Right renal cortex interstitium (tissue), 3 donors: Measurements from ENCODE around the gene NXPE3. TPM values are rescaled to one million over a fixed set of nuclear protein-coding genes. Genes with fewer than 3 reads are reported as not detected.

ENCODE experiments used
- DNase-seq, 3 donors: peaks; one replicate each; pipeline ENCODE4 v3.0.0-alpha.2; 2013; ENCODE audit warnings: low read depth in 3 of 3, low spot score in 2 of 3
- polyA plus RNA-seq, 3 donors: library from polyadenylated mRNA; unstranded; fragments of 120-200 nt; gene quantifications; one replicate each; pipeline ENCODE4 v1.2.1, GENCODE V29; 2013; ENCODE audit not compliant: insufficient read length in 3 of 3

Gene NXPE3
- polyA plus RNA-seq, 3 donors = 6.7 to 8.2 (median 6.8) TPM

DNA sequence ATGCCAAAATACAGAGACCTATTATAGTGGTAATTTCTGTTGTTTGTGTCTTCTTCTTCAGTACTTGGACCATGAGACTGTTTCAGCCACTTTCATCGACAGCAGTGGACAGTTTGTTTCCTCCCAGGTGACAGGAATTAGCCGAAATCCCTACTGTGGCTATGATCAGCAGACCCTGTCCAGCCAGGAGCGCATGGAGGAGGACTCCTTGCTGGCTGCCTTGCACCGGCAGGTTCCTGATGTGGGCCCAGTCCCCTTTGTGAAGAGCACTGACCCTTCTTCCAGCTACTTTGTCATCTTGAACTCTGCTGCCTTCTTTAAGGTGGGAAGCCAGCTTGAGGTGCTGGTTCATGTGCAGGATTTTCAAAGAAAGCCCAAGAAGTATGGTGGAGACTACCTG, 22.2 kb downstream of the NXPE3 start:
- no peak for DNase-seq

DNA sequence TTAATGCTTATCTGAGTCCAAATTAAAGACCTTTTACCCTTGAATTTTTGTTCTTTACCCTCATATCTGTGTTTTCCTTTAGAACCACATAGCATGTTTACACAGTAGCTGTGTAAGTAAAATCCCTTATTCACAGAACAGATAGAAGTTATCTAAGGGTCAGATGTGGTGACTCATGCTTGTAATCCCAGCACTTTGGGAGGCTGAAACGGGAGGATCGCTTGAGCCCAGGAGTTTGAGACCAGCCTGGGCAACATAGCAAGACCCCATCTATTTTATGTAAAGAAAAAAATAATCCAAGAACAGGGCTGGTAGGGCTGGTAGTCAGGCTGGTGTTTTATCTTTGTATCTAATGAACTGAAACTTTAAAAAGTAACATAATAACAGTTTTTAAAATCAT, 23.2 kb downstream of the NXPE3 start:
- DNase-seq = no peak

DNA sequence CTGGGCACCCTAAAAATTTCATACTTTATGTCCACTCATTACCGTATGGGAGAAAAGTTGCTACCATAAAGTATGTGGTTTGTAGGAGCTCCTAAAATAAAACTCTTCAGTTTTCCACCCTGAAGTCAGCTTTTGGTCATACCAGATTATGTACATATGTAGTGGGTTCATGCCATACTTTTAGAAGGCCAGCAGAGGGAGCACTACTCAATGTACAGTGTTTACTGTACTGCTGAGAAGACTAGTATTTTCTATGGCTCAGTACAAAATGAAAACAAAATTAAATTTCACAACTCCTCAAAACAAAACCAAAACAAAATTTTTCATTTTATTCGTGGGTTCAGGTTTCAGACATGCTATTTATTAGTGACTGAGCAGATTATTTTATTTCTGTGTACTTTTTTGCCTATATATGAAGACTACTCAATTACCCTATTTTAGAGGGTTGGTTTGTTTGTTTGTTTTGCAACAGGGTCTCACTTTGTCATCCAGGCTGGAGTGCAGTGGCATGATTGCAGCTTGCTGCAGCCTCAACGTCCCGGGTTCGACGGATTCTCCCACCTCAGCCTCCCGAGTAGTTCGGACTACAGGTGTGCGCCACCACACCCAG, 24.3 kb downstream of the NXPE3 start:
- peak in 1 of 3 donors; percentile 46 for DNase-seq

DNA sequence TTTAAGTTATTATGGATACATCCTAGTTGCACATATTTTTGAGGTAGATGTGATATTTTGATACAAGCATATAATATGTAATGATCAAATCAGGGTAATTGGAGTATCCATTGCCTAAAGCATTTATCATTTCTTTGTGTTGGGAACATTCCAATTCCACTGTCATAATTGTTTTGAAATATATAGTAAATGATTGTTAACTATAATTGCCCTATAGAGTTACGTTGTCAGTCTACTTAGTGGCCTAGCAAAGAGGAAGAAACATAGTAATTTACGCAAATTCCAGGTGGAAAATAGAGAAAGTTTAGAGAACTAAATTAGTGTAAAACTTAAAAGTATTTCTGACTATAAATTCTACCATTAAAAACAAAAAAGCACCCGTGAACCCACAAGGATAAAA, 24.9 kb downstream of the NXPE3 start:
- no peak for DNase-seq

DNA sequence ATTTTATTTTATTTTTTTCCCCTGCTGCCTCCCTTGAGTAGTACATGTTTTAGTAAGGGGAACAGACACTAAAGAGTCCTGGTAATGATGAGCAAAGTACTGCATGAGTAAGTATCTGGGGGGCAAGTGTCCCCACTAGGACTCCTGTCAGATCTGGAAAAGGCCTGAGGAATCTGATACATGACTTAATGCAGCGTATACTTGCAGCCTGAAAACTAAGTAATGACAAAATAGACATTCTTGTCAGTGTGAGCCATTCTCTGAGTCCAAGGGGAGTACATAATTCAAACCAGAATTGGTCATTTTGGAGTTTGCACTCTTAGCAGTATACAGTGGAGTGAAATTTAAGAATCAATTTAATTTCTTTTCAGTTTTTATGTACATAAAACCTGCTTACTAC, 27.5 kb downstream of the NXPE3 start:
- DNase-seq = no peak

GRCh38 chr3:101807888-101808287, 28.9 kb downstream of the NXPE3 start:
- DNase-seq = no peak

- DNase-seq = no peak
Measured at GRCh38 chr3:101809178-101810021, 30.4 kb downstream of the NXPE3 start.

DNA sequence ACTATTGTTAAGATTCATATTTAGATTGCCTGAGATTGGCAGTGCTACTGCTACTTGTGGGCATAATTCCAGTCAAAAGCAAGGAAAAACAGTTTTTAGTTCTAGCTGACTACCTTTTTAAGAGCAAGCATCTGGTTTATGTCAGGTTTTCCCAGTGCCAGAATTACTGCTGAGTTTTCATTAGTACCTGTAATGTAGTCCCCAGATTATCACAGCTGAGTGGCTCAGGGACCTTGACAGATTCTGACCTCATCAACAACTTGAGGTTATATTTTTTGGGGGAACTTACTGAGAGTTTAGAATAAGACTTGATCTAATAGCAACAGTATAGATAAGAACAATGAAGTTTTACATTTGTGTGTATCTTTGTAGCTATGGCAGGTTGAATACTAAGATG, 31.0 kb downstream of the NXPE3 start:
- no peak for DNase-seq

DNA sequence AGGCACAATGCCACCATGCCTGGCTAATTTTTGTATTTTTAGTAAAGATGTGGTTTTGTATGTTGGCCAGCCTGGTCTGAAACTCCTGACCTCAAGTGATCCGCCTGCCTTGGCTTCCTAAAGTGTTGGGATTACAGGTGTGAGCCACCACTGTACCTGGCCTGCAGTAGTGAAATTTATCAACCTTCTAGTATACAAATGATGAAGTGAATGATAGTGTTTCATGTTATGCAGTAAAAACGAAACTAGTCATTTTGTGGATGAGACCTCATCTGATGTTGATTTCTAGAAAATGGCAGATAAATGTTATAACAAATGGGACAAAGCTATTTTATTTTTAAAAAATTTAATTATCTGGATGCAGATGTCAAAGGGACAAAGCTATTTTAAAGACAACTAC, 32.9 kb downstream of the NXPE3 start:
- DNase-seq = no peak

DNA sequence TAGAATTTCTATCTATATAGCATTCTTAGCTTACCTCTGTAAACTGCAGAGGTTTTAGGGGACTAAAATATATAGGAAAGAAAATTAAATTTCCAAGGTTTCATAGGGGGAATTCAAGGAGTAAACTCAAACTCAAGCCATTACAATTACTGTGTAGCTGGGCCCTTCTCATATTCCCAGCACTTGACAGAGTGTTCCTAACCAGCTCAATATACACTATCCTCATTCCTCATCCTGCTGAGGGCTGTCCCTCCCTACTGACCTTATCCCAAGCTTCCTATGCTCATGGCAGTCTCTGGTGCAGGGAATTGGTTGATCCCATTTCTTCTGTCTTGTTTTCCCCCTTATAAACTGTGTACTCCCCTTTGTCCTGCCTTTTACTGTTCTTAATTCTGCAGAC, 33.9 kb downstream of the NXPE3 start:
- no peak for DNase-seq

- DNase-seq = no peak
Measured at GRCh38 chr3:101813817-101814440, 34.9 kb downstream of the NXPE3 start.

GRCh38 chr3:101814835-101815234, 35.8 kb downstream of the NXPE3 start:
- DNase-seq = no peak

- no peak for DNase-seq
Measured at GRCh38 chr3:101816215-101817149, 37.5 kb downstream of the NXPE3 start.

GRCh38 chr3:101817992-101818391, 39.0 kb downstream of the NXPE3 start:
- DNase-seq = no peak

DNA sequence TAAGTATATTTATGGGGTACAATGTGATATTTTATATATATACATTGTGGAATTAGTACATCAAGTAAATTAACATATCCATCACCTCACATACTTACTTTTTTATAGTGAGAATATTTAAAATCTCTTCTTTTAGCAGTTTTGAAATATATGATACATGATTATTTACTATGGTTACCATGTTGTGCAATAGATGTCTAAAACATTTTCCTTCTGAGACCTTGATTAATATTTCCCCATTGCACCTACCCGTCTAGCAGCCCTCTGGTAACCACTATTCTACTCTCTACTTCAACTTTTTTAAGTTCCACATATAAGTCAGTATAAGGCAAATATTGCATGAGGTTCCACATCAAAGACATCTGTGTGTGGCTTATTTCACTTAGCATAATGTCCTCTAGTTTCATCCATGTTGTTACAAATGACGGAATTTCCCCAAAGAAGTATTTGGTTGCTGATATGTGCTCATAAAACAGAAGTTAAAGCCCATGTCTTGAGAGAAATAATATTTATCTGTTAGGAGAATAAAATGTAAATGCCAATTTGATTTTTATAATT, 40.7 kb downstream of the NXPE3 start:
- DNase-seq = no peak

GRCh38 chr3:101821503-101821902, 42.5 kb downstream of the NXPE3 start:
- DNase-seq = no peak

DNA sequence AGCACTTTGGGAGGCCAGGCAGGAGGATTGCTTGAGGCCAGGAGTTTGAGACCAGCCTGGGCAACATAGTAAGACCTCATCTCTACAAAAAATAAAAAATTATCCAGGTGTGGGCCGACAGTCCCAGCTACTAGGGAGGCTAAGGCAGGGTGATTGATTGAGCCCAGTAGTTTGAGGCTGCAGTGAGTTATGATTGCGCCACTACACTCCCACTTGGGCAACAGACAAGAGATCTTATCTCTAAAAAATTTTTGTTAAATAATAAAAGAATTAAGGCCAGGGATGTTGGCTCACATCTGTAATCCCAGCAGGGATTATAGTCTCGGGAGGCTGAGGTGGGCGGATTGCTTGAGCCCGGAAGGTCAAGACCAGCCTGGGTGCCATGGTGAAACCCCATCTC, 44.5 kb downstream of the NXPE3 start:
- DNase-seq = no peak

DNA sequence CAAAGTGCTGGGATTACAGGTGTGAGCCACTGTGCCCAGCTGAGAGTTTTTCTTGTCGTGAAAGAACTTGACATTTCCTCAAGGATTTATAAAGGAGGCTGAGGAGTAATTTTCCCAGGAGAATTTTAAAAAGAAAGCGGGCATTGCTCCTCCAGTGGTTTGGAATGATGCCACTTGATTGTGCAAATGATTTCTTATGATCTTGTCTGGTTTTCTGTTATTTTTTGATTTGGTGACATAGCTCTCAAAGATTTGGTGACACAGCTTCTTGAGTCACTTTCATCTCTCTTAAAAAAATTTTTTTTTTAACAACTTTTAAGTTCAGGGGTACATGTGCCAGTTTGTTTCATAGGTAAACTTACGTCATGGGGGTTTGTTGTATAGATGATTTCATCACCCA, 45.7 kb downstream of the NXPE3 start:
- DNase-seq = no peak

DNA sequence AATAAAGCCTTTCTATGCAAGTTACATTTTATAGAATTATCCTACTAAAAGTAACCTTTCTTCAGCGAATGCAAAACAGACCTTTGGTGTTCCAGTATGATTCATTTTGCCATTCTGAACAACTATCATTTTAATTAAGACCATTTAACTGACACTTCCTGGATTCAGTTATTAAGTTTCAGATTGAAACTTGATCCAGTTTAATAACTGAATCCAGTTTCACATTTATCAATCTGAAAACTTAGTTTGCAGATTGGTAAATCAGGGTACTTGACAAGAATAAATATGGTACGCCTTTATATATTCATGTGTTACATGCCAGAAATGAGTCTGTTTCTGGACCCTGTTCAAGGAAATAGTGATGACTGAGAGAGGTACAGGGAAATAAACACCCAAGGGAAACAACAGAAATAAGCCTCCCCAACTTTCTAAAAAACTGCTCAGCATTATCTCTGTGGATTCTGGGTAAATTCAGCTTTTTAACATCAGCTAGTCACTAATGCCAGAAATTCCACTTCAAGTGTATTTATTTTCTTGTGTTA, 47.0 kb downstream of the NXPE3 start:
- no peak for DNase-seq
